Neuronal stem cell (in vitro differentiated cells): ENCODE results near the gene SEMA7A.

ENCODE experiments used
- DNase-seq: peaks from one replicate; pipeline ENCODE4 v3.0.0-alpha.2; 2013; ENCODE audit warnings: low spot score
- H2AFZ ChIP-seq: one replicate; pipeline ENCODE4 v1.6.1; 2013; ENCODE audit warnings: mild to moderate bottlenecking, low read length, inconsistent platforms
- H2AK5ac ChIP-seq: 2 replicates; pipeline ENCODE4 v1.6.1; 2013; ENCODE audit warnings: low read depth, mild to moderate bottlenecking, inconsistent platforms, low read length, moderate library complexity, mixed read lengths
- H2BK120ac ChIP-seq: 2 replicates; pipeline ENCODE4 v1.6.1; 2013; ENCODE audit warnings: low read depth, mild to moderate bottlenecking, inconsistent platforms, low read length, moderate library complexity, mixed read lengths
- H2BK12ac ChIP-seq: one replicate; pipeline ENCODE4 v1.6.1; 2013; ENCODE audit warnings: low read length, inconsistent platforms
- H2BK15ac ChIP-seq: 2 replicates; pipeline ENCODE4 v1.6.1; 2013; ENCODE audit warnings: mild to moderate bottlenecking, low read length, inconsistent platforms, mixed read lengths
- H2BK5ac ChIP-seq: one replicate; pipeline ENCODE4 v1.6.1; 2013; ENCODE audit warnings: inconsistent platforms, mild to moderate bottlenecking, low read length, moderate library complexity
- H3K14ac ChIP-seq: one replicate; pipeline ENCODE4 v1.6.1; 2013; ENCODE audit warnings: low read length, inconsistent platforms
- H3K18ac ChIP-seq: 2 replicates; pipeline ENCODE4 v1.6.1; 2013; ENCODE audit warnings: low read length, inconsistent platforms
- H3K23ac ChIP-seq: 2 replicates; pipeline ENCODE4 v1.6.1; 2013; ENCODE audit warnings: low read depth, mild to moderate bottlenecking, mixed read lengths, low read length, inconsistent platforms; ENCODE audit not compliant: poor library complexity
- H3K27ac ChIP-seq: replicated peaks from 3 replicates; pipeline ENCODE4 v1.5.1; 2013; ENCODE audit warnings: low read length, inconsistent platforms
- H3K27me3 ChIP-seq, 3 experiments: 2 replicates each; pipeline ENCODE4 v1.6.1; 2013; ENCODE audit warnings: low read length in 3 of 3, mild to moderate bottlenecking in 2 of 3, inconsistent platforms in 1 of 3, low read depth in 1 of 3, mixed read lengths in 1 of 3, moderate library complexity in 1 of 3; ENCODE audit not compliant: control insufficient read depth in 3 of 3, insufficient read depth in 3 of 3
- H3K36me3 ChIP-seq, 2 donors: replicated peaks in 1 of 2; 2 replicates each; pipeline ENCODE4 v1.6.1; 2013; ENCODE audit warnings: low read length in 2 of 2; ENCODE audit not compliant: control insufficient read depth in 2 of 2, insufficient read depth in 2 of 2
- H3K4ac ChIP-seq: 2 replicates; pipeline ENCODE4 v1.6.1; 2013; ENCODE audit warnings: inconsistent platforms, mild to moderate bottlenecking, low read length, moderate library complexity
- H3K4me1 ChIP-seq, 2 donors: 1 replicate in 1 of 2; 2 replicates in 1 of 2; pipeline ENCODE4 v1.6.1; 2013; ENCODE audit warnings: low read length in 2 of 2, low read depth in 1 of 2; ENCODE audit not compliant: control insufficient read depth in 2 of 2, insufficient read depth in 1 of 2
- H3K4me2 ChIP-seq: one replicate; pipeline ENCODE4 v1.6.1; 2013; ENCODE audit warnings: mild to moderate bottlenecking, low read length, inconsistent platforms; ENCODE audit not compliant: insufficient read depth, poor library complexity, severe bottlenecking
- H3K4me3 ChIP-seq, 2 donors: 2 replicates each; pipeline ENCODE4 v1.5.1; 2013; ENCODE audit warnings: low read length in 2 of 2, mild to moderate bottlenecking in 2 of 2, inconsistent platforms in 1 of 2, moderate library complexity in 1 of 2
- H3K79me1 ChIP-seq: one replicate; pipeline ENCODE4 v1.6.1; 2013; ENCODE audit warnings: low read depth, mild to moderate bottlenecking, inconsistent platforms, low read length, moderate library complexity
- H3K9ac ChIP-seq: one replicate; pipeline ENCODE4 v1.6.1; 2013; ENCODE audit warnings: mild to moderate bottlenecking, low read depth, low read length, inconsistent platforms; ENCODE audit not compliant: poor library complexity
- H3K9me3 ChIP-seq, 2 donors: replicated peaks in 1 of 2; 2 replicates each; pipeline versions ENCODE3 to v1.6.1; 2013; ENCODE audit warnings: low read length in 2 of 2, mild to moderate bottlenecking in 2 of 2, inconsistent platforms in 1 of 2, low read depth in 1 of 2, mixed read lengths in 1 of 2, moderate library complexity in 1 of 2; ENCODE audit not compliant: control insufficient read depth in 2 of 2, insufficient read depth in 1 of 2
- H4K8ac ChIP-seq: one replicate; pipeline ENCODE4 v1.6.1; 2013; ENCODE audit warnings: low read depth, mild to moderate bottlenecking, inconsistent platforms, low read length, moderate library complexity
- H4K91ac ChIP-seq: one replicate; pipeline ENCODE4 v1.6.1; 2013; ENCODE audit warnings: low read length, low read depth, mild to moderate bottlenecking, inconsistent platforms; ENCODE audit not compliant: poor library complexity
- WGBS, 2 donors: extraction: QIAGEN DNeasy Blood & Tissue Kit; methylation state at CpG; one replicate each; pipeline ENCODE4 v1.1.7; 2013; ENCODE audit warnings: missing lambda C conversion rate in 2 of 2, mixed read lengths in 1 of 2; ENCODE audit not compliant: insufficient read length in 2 of 2, insufficient replicate concordance in 1 of 2; ENCODE audit errors: extremely low coverage in 2 of 2; 5-methylcytosine and 5-hydroxymethylcytosine counted together

Gene SEMA7A

GRCh38 chr15:74386496-74387140 lies 47.1 kb downstream of the SEMA7A start:
- no peak overlapping the region for H3K4me3 ChIP-seq
- H3K79me1 ChIP-seq, result no peaks in the 10 kb centered on the region
- H3K4ac ChIP-seq, result no peak overlapping the region
- peak overlapping the region; percentile 60 for H2BK12ac ChIP-seq
- WGBS, 2 donors, result no CpG with 5 or more reads among the region's 15 CpGs
- H3K23ac ChIP-seq, result no peak overlapping the region
- H3K9me3 ChIP-seq, result no peaks in the 10 kb centered on the region
- peak overlapping the region; percentile 66 for H2AFZ ChIP-seq
- H3K27me3 ChIP-seq, result peaks cover 0 to 36% (median 0%) of the 10 kb centered on the region in 3 experiments
- H2BK15ac ChIP-seq, result peak overlapping the region; percentile 53
- no peaks in the 10 kb centered on the region for H3K36me3 ChIP-seq
- no peak overlapping the region for H2BK120ac ChIP-seq
- no peak overlapping the region for H3K27ac ChIP-seq
- peak overlapping the region; percentile 0 for H3K18ac ChIP-seq
- no peak overlapping the region for H4K91ac ChIP-seq
- H3K4me2 ChIP-seq, result no peak overlapping the region
- H3K4me1 ChIP-seq, result peaks cover 3 to 13% of the 10 kb centered on the region in 2 donors
- H4K8ac ChIP-seq, result no peak overlapping the region
- no peak overlapping the region for H3K9ac ChIP-seq
- peak overlapping the region; percentile 91 for H2AK5ac ChIP-seq
- H3K14ac ChIP-seq, result no peak overlapping the region
- peak overlapping the region; percentile 45 for H2BK5ac ChIP-seq
- no peak for DNase-seq

- Histone ChIP-seq H4K8ac (no peak overlapping the region), H3K4me1 (peaks cover 3 to 11% of the 10 kb centered on the region in 2 donors), H3K4me3 (no peak overlapping the region), H3K18ac (peak overlapping the region; percentile 0), H2BK12ac (no peak overlapping the region), H3K23ac (no peak overlapping the region), H3K27ac (no peak overlapping the region), H2BK15ac (peak overlapping the region; percentile 6), H3K9me3 (no peaks in the 10 kb centered on the region), H2AK5ac (peak overlapping the region; percentile 80), H3K4ac (no peak overlapping the region), H3K4me2 (no peak overlapping the region), H3K79me1 (no peaks in the 10 kb centered on the region), H2BK120ac (no peak overlapping the region), H2BK5ac (no peak overlapping the region), H2AFZ (peak overlapping the region; percentile 18), H3K27me3 (peaks cover 0 to 28% (median 0%) of the 10 kb centered on the region in 3 experiments), H3K36me3 (no peaks in the 10 kb centered on the region), H4K91ac (no peak overlapping the region), H3K9ac (peak overlapping the region; percentile 61), H3K14ac (no peak overlapping the region)
- DNase-seq, result no peak
- WGBS, 2 donors, result no CpG with 5 or more reads among the region's 6 CpGs
Observed at GRCh38 chr15:74385733-74386132, 48.0 kb downstream of the SEMA7A start.

- Histone ChIP-seq H2BK12ac (no peak overlapping the region), H3K23ac (no peak overlapping the region), H2BK120ac (no peak overlapping the region), H2BK5ac (no peak overlapping the region), H3K79me1 (no peaks in the 10 kb centered on the region), H3K36me3 (no peaks in the 10 kb centered on the region), H3K14ac (peak overlapping the region; percentile 32), H3K9ac (peak overlapping the region; percentile 61), H2AK5ac (peak overlapping the region; percentile 54), H4K91ac (no peak overlapping the region), H4K8ac (no peak overlapping the region), H3K27me3 (peaks cover 0 to 24% (median 0%) of the 10 kb centered on the region in 3 experiments), H2AFZ (no peak overlapping the region), H3K4me1 (peaks cover 3 to 11% of the 10 kb centered on the region in 2 donors), H3K4me3 (peak overlapping the region in 1 of 2 donors; percentile 23), H3K4ac (no peak overlapping the region), H3K27ac (no peak overlapping the region), H3K18ac (peak overlapping the region; percentile 19), H3K4me2 (no peak overlapping the region), H3K9me3 (no peaks in the 10 kb centered on the region), H2BK15ac (peak overlapping the region; percentile 77)
- DNase-seq, result no peak
- WGBS, 2 donors, result no CpG with 5 or more reads among the region's 8 CpGs
Observed at GRCh38 chr15:74384881-74385643, 48.7 kb downstream of the SEMA7A start.

- H2BK15ac ChIP-seq, result peak overlapping the region; percentile 77
- H3K27me3 ChIP-seq, result peaks cover 0 to 22% (median 0%) of the 10 kb centered on the region in 3 experiments
- peak overlapping the region; percentile 54 for H2AK5ac ChIP-seq
- H2BK12ac ChIP-seq, result peak overlapping the region; percentile 48
- H3K4me1 ChIP-seq, result peaks cover 3 to 11% of the 10 kb centered on the region in 2 donors
- H2AFZ ChIP-seq, result no peak overlapping the region
- no CpG with 5 or more reads among the region's 3 CpGs for WGBS, 2 donors
- no peak overlapping the region for H3K4me3 ChIP-seq
- H2BK120ac ChIP-seq, result no peak overlapping the region
- no peak overlapping the region for H3K27ac ChIP-seq
- H3K18ac ChIP-seq, result peak overlapping the region; percentile 19
- no peak overlapping the region for H3K4ac ChIP-seq
- H2BK5ac ChIP-seq, result no peak overlapping the region
- H3K36me3 ChIP-seq, result no peaks in the 10 kb centered on the region
- no peak for DNase-seq
- H4K8ac ChIP-seq, result no peak overlapping the region
- no peak overlapping the region for H4K91ac ChIP-seq
- no peak overlapping the region for H3K4me2 ChIP-seq
- H3K79me1 ChIP-seq, result no peaks in the 10 kb centered on the region
- no peak overlapping the region for H3K14ac ChIP-seq
- H3K9ac ChIP-seq, result no peak overlapping the region
- no peaks in the 10 kb centered on the region for H3K9me3 ChIP-seq
- H3K23ac ChIP-seq, result no peak overlapping the region
Observed at GRCh38 chr15:74384566-74384880, 49.2 kb downstream of the SEMA7A start.
